ENCODE results near the gene KCNQ5. TPM values are rescaled to one million over a fixed set of nuclear protein-coding genes. Genes with fewer than 3 reads are reported as not detected.
"Not testable (repeated sequence)": the region's sequence is repeated elsewhere in the genome, so short reads cannot be mapped to it uniquely, and the experiment has no call there.

KCNQ5 gene
- 1.5 TPM for total RNA-seq (ENCODE audit: unreplicated experiment)
- long read RNA-seq: 0 reads

- no peaks in the 10 kb centered on the region for H3K36me3 Mint-ChIP-seq (ENCODE audit: unreplicated experiment)
- peaks cover 17% of the 10 kb centered on the region for H3K4me1 Mint-ChIP-seq (ENCODE audit: low read depth, unreplicated experiment)
- peak within 1 kb of the TSS; percentile 94 for H3K4me3 Mint-ChIP-seq (ENCODE audit: unreplicated experiment)
- peak; percentile 33 for DNase-seq
- peaks cover 4% of the 10 kb centered on the region for H3K9me3 Mint-ChIP-seq (ENCODE audit: unreplicated experiment)
- TF ChIP-seq, protein P1, sequence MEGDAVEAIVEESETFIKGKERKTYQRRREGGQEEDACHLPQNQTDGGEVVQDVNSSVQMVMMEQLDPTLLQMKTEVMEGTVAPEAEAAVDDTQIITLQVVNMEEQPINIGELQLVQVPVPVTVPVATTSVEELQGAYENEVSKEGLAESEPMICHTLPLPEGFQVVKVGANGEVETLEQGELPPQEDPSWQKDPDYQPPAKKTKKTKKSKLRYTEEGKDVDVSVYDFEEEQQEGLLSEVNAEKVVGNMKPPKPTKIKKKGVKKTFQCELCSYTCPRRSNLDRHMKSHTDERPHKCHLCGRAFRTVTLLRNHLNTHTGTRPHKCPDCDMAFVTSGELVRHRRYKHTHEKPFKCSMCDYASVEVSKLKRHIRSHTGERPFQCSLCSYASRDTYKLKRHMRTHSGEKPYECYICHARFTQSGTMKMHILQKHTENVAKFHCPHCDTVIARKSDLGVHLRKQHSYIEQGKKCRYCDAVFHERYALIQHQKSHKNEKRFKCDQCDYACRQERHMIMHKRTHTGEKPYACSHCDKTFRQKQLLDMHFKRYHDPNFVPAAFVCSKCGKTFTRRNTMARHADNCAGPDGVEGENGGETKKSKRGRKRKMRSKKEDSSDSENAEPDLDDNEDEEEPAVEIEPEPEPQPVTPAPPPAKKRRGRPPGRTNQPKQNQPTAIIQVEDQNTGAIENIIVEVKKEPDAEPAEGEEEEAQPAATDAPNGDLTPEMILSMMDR (IDR thresholded peaks at IDR 0.05; ENCODE audit: partially characterized antibody, unreplicated experiment): no peak
- H3K27me3 Mint-ChIP-seq (ENCODE audit: unreplicated experiment): peaks cover 16% of the 10 kb centered on the region
- H3K27ac Mint-ChIP-seq (ENCODE audit: unreplicated experiment): no peak within 1 kb of the TSS
Measured at GRCh38 chr6:72621291-72622093, at the start of gene KCNQ5. Gene KCNQ5, plus strand, starts transcription at chr6:72622064.

- Mint-ChIP-seq H3K27me3 (ENCODE audit: unreplicated experiment) (peaks cover 2% of the 10 kb centered on the region), H3K9me3 (ENCODE audit: unreplicated experiment) (peaks cover 2% of the 10 kb centered on the region), H3K4me1 (ENCODE audit: low read depth, unreplicated experiment) (no peaks in the 10 kb centered on the region), H3K36me3 (ENCODE audit: unreplicated experiment) (no peaks in the 10 kb centered on the region), H3K4me3 (ENCODE audit: unreplicated experiment) (no peak overlapping the region), H3K27ac (ENCODE audit: unreplicated experiment) (no peak overlapping the region)
- DNase-seq: no peak
- TF ChIP-seq, protein P1 (IDR thresholded peaks at IDR 0.05; ENCODE audit: partially characterized antibody, unreplicated experiment): no peak
Measured at GRCh38 chr6:72579865-72580264, 42.0 kb upstream of the KCNQ5 start.

DNA sequence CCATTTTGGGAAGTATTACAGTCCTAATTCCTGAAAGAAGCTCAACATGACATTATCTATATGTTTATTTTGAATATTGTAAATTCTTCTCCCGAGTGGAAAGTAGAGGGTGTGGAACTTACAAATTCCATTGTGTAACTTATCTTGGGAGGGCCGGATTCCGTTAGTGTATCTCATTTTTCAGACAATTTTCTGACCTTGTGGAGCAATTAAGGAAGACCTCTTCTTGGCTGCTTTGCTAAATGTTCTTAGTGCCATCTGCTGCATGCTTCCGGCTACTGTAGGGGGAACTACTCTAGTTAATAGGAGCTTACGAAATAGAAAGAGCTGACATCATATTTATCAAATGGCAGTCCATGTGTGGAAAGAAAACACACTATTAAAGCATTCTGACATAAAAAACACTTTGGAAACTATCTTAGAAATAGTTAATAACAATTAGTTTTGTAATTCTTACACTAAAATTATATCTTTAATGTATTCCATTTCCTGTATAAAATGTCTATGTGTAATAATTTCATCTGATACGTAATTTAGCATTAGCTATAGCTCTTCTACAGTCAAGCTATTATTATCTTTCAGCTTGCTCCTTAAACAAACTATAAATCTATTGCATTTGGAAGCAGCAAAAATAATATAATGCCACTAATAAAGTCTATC, 41.5 kb upstream of the KCNQ5 start:
- Mint-ChIP-seq H3K27ac (ENCODE audit: unreplicated experiment) (no peak overlapping the region), H3K4me3 (ENCODE audit: unreplicated experiment) (no peak overlapping the region), H3K9me3 (ENCODE audit: unreplicated experiment) (peaks cover 2% of the 10 kb centered on the region), H3K36me3 (ENCODE audit: unreplicated experiment) (no peaks in the 10 kb centered on the region), H3K27me3 (ENCODE audit: unreplicated experiment) (peaks cover 2% of the 10 kb centered on the region), H3K4me1 (ENCODE audit: low read depth, unreplicated experiment) (no peaks in the 10 kb centered on the region)
- peak; percentile 31 for DNase-seq
- TF ChIP-seq, protein P1 (IDR thresholded peaks at IDR 0.05; ENCODE audit: partially characterized antibody, unreplicated experiment): no peak

- H3K27ac Mint-ChIP-seq (ENCODE audit: unreplicated experiment); H3K27me3 Mint-ChIP-seq (ENCODE audit: unreplicated experiment); H3K4me3 Mint-ChIP-seq (ENCODE audit: unreplicated experiment): not testable (repeated sequence)
Measured at GRCh38 chr6:72580950-72581349, 40.9 kb upstream of the KCNQ5 start.

DNA sequence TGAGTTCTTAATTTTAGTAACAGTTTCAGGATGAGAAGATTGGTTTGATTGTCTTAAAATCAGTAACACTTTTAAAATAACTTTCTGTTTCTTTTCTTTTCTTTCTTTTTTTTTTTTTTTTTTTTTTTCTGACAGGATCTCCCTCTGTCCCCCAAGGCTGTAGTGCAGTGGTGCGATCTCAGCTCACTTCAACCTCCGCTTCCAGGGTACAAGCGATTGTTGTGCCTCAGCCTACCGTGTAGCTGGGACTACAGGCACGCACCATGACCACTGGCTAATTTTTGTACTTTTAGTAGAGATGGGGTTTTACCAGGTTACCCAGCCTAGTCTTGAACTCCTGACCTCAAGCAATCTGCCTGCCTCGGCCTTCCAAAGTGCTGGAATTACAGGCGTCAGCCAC, 33.7 kb upstream of the KCNQ5 start:
- Mint-ChIP-seq H3K9me3 (ENCODE audit: unreplicated experiment) (no peaks in the 10 kb centered on the region), H3K27ac (ENCODE audit: unreplicated experiment) (no peak overlapping the region), H3K4me1 (ENCODE audit: low read depth, unreplicated experiment) (no peaks in the 10 kb centered on the region), H3K27me3 (ENCODE audit: unreplicated experiment) (no peaks in the 10 kb centered on the region), H3K36me3 (ENCODE audit: unreplicated experiment) (no peaks in the 10 kb centered on the region), H3K4me3 (ENCODE audit: unreplicated experiment) (no peak overlapping the region)
- TF ChIP-seq, protein P1 (IDR thresholded peaks at IDR 0.05; ENCODE audit: partially characterized antibody, unreplicated experiment): no peak
- no peak for DNase-seq

More at GRCh38 chr6:72580950-72581349, 40.9 kb upstream of the KCNQ5 start:
- not testable (repeated sequence) for H3K4me1 Mint-ChIP-seq (ENCODE audit: low read depth, unreplicated experiment); H3K36me3 Mint-ChIP-seq (ENCODE audit: unreplicated experiment); DNase-seq; H3K9me3 Mint-ChIP-seq (ENCODE audit: unreplicated experiment)
